DMS114 treated with DMSO at 0.1 percent for 48 hours (cell line): ENCODE measurements around the gene PSPN.

Experiments used
- DNase-seq: peaks from one replicate; lab custom pipeline; 2025; ENCODE audit not compliant: unreplicated experiment; lab: John Stamatoyannopoulos, UW

PSPN gene

GRCh38 chr19:6375411-6376010 is at the start of gene PSPN:
Gene PSPN, minus strand, starts transcription at chr19:6375933. Its CDS starts 84 bp downstream, at chr19:6375849.
- DNase-seq, result no peak

- DNase-seq, result peak; percentile 98
Measured at GRCh38 chr19:6424939-6425731, 49.4 kb upstream of the PSPN start.

- no peak for DNase-seq
Measured at GRCh38 chr19:6424195-6424938, 48.6 kb upstream of the PSPN start, which contains the start of gene KHSRP. Gene KHSRP, minus strand, starts transcription at chr19:6424811. Its CDS starts 110 bp downstream, at chr19:6424701.

GRCh38 chr19:6423499-6424194 is 47.9 kb upstream of the PSPN start:
- no peak for DNase-seq

- DNase-seq, result no peak
Measured at GRCh38 chr19:6421075-6422014, 45.6 kb upstream of the PSPN start.

- DNase-seq, result no peak
Measured at GRCh38 chr19:6418562-6418932, 42.8 kb upstream of the PSPN start.

GRCh38 chr19:6417713-6418561 is 42.2 kb upstream of the PSPN start:
- DNase-seq, result no peak

GRCh38 chr19:6416658-6417405 is 41.1 kb upstream of the PSPN start:
- DNase-seq, result no peak

GRCh38 chr19:6415591-6416190 is 40.0 kb upstream of the PSPN start:
- no peak for DNase-seq

GRCh38 chr19:6414793-6415590 is 39.3 kb upstream of the PSPN start:
- DNase-seq, result no peak

- no peak for DNase-seq
Measured at GRCh38 chr19:6413721-6414643, 38.2 kb upstream of the PSPN start.

- no peak for DNase-seq
Measured at GRCh38 chr19:6413291-6413690, 37.6 kb upstream of the PSPN start.

- DNase-seq, result no peak
Measured at GRCh38 chr19:6412447-6413091, 36.8 kb upstream of the PSPN start.

- no peak for DNase-seq
Measured at GRCh38 chr19:6412061-6412446, 36.3 kb upstream of the PSPN start.

GRCh38 chr19:6409346-6409745 is 33.6 kb upstream of the PSPN start:
- DNase-seq, result no peak

- no peak for DNase-seq
Measured at GRCh38 chr19:6406401-6406800, 30.7 kb upstream of the PSPN start.
